Left lobe of liver (tissue), 2 donors: ENCODE measurements around the gene RUNX3. TPM values are rescaled to one million over a fixed set of nuclear protein-coding genes. Genes with fewer than 3 reads are reported as not detected.

Experiments
- ATAC-seq: fragments of 200-7000 bp; cut with Tn5 transposase; one replicate; pipeline ENCODE4 v1.9.1; 2020; ENCODE audit warnings: mild to moderate bottlenecking, moderate library complexity
- DNase-seq: peaks from one replicate; pipeline ENCODE4 v3.0.0-alpha.2; 2020; ENCODE audit warnings: low spot score
- total RNA-seq: library from RNA; stranded (reverse); gene quantifications from one replicate; pipeline ENCODE4 v1.2.1, GENCODE V29; 2021
- donor health status: DM: no; HTN: no; CAD: no; lungs with moderate emphysema.
- donor health status: DM: no; HTN: yes; CAD: no.

The RUNX3 gene
- total RNA-seq, 1 donor from 2014 or later = 0.86 TPM

- ATAC-seq (no peak), DNase-seq (peak; percentile 36)
Measured at GRCh38 chr1:24903955-24904730, 25.9 kb downstream of the RUNX3 start.

DNA sequence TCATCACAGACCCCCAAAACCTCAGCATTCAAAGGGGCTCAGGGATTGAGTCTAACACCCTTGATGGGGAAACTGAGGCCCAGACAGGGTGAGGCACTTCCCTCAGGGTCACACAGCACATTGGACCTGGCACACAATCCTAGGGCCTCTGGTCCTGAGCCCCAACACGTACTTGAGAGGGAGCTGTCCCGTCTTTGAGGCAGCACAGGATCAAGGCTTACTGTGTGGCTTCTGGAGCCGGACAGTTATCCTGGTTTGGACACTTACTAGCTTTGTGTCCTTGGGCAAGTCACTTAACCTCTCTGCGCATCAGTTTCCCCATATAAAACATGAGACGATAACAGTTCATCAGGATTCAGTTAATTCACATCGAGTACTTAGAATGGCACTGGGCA lies 26.5 kb downstream of the RUNX3 start:
- peak; percentile 37 for DNase-seq

DNA sequence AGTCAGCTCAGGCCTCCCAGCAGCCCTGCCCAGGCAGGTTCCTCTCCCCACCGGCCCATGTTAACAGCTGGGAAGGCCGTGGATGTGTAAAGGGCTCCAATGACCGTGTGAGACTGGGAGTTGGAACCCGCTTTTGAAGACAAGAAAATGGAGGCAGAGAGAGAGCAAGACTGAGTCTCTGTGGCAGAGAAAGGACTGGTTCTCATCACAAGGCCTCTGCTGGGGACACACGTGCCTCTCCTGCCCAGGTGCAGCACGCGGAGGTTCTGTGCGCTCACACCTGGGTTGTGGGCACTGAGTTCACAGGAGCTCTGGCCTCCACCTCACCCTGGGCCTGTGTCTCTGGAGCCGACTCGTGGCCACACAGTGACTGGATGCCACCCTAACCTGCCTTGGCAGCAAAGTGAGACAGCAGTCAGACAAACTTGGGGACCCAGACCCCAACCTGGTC lies 27.0 kb downstream of the RUNX3 start:
- DNase-seq (peak; percentile 18), ATAC-seq (no peak)

More for the DNA sequence above, 26.5 kb downstream of the RUNX3 start:
- no peak for ATAC-seq

GRCh38 chr1:24902471-24902891 lies 27.6 kb downstream of the RUNX3 start:
- DNase-seq (peak; percentile 38), ATAC-seq (no peak)

DNA sequence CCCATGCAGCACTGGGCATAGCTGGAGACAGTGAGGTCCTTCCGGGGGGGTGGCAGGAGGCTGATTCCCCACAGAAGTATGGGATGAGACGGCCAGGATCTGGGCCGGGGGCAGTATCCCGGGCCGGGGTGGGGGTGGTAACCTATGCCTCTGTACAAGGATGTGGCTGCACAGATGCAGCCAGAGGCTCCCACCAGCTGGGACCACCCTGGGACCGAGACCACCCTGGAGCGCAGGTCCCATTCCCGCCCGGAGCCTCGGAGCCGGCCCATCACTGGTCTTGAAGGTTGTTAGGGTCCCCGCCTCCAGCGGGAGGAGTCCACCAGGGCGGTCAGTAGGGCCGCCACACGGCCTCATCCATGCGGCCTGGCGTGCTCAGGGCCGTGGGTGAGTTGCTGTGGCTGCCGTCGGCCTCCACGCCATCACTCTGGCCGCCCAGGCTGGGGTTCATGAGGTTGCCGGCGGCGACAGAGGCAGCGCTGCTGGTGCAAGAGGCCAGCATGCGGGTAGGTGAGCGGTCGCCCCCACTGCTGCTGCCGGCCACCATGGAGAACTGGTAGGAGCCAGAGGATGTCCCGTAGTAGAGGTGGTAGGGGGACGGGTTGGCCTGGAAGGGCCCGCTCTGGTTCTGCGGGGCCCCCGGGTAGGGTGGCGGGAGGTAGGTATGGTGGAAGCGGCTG lies 28.1 kb downstream of the RUNX3 start:
- ATAC-seq = no peak
- DNase-seq = peak; percentile 41

GRCh38 chr1:24900985-24901781 lies 28.9 kb downstream of the RUNX3 start:
- DNase-seq (peak; percentile 30), ATAC-seq (no peak)

GRCh38 chr1:24900486-24900849 lies 29.6 kb downstream of the RUNX3 start:
- ATAC-seq (no peak), DNase-seq (peak; percentile 29)

DNA sequence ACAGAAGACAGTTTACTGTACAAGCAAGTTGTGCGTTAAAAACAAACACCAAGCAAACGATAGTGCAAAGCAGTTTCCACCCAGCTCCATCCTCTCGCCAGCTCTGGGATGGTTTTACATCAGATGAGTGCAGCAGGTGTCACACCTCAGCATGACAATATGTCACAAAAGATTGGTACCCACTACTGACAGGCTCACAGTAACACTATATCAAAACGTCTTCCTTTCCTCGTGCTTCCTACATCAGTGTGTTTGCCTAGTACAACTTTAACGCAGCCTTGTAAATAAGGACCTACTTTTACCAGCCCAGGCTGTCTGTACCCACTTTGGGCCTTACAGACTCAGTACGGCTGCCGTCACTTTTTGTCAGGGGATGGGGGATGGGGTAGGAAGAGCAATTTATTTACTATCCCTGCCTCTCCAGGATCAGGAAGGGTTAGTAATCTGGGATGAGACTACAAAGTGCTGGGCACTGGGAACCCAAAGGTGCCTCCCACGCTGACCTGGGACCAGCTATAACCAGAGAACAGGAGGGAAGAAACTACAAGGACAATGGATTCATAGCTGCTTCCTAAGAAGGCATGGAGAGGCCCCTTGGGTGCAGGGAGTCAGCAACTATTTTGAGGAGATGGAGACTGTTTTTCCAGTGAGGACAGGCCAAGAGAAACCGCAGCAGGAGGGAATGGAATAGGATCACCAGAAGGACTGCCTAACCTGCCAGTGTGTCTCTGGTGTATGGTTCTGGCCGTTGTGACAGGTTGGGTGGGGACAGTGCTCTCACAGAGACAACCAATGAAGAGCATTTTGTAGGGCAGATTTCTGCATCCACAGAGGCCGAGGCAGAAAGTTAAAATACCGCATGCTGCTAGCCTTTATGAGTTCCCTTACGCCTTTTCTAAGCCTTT lies 30.2 kb downstream of the RUNX3 start:
- ATAC-seq (no peak), DNase-seq (peak; percentile 12)

- DNase-seq (peak; percentile 33), ATAC-seq (no peak)
Measured at GRCh38 chr1:24898909-24899439, 31.1 kb downstream of the RUNX3 start.

GRCh38 chr1:24898152-24898908 lies 31.7 kb downstream of the RUNX3 start:
- ATAC-seq = peak; percentile 94
- peak; percentile 60 for DNase-seq

- no peak for ATAC-seq
- DNase-seq = peak; percentile 44
Measured at GRCh38 chr1:24897263-24898151, 32.6 kb downstream of the RUNX3 start.

- DNase-seq (peak; percentile 41), ATAC-seq (no peak)
Measured at GRCh38 chr1:24896596-24897262, 33.3 kb downstream of the RUNX3 start.

- ATAC-seq = no peak
- peak; percentile 35 for DNase-seq
Measured at GRCh38 chr1:24896176-24896575, 33.9 kb downstream of the RUNX3 start.

DNA sequence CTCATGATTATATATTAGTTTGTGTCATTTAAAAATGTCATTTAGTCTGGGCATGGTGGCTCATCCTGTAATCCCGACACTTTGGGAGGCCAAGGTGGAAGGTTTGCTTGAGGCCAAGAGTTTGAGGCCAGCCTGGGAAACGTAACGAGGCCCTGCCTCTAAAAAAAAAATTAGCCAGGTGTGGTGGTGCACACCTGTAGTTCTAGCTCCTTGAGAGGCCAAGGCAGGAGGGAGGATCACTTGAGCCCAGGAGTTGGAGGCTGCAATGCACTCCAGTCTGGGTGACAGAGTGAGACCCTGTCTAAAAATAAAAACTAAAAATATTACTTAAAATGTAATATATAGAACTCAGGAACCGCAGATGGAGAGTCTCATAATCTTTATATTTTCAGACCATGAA lies 34.6 kb downstream of the RUNX3 start:
- DNase-seq = peak; percentile 18

DNA sequence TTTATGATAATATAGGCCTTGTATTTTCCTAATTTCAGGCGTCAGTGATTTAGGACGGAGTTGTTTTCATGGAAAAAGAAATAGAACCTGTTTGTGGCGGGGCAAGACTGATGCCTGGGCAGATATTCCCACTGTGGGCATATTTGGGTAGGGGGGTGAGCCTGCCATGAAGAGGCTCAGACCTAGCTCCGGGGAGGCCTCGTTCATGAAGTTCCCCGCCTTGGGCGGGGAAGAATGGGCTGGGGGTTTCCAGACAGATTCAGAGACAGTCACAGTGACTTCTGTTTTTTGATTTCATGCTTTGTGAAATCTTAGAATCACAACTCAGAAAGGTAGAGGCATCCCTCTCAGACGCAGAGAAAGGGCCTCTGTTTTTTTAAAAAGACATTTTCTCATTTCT lies 36.1 kb downstream of the RUNX3 start:
- peak; percentile 11 for DNase-seq

More for the DNA sequence above, 34.6 kb downstream of the RUNX3 start:
- no peak for ATAC-seq

GRCh38 chr1:24893431-24893830 lies 36.6 kb downstream of the RUNX3 start:
- DNase-seq = peak; percentile 29
- no peak for ATAC-seq

More for the DNA sequence above, 36.1 kb downstream of the RUNX3 start:
- no peak for ATAC-seq
